ENCODE results near the gene C17orf50. TPM values are rescaled to one million over a fixed set of nuclear protein-coding genes. Genes with fewer than 3 reads are reported as not detected.

Gene C17orf50
- total RNA-seq, 1 donor from 2014 or later, result not detected

Other genes starting within 250 kb of the C17orf50 start
- gene SLFN12L, start 223.2 kb upstream of the C17orf50 start, total RNA-seq, result 0.62 TPM
- gene SLFN14, start 200.1 kb upstream of the C17orf50 start, total RNA-seq, result 0.31 TPM
- gene PEX12, start 182.3 kb upstream of the C17orf50 start, total RNA-seq, result 4.2 TPM
- 77.1 TPM for gene AP2B1, start 173.6 kb upstream of the C17orf50 start, total RNA-seq
- gene RASL10B, start 29.2 kb upstream of the C17orf50 start, total RNA-seq, result 0.62 TPM
- gene GAS2L2, start 7.6 kb upstream of the C17orf50 start, total RNA-seq, result not detected
- gene MMP28, start 34.8 kb downstream of the C17orf50 start, total RNA-seq, result 3.5 TPM
- gene TAF15, start 48.6 kb downstream of the C17orf50 start, total RNA-seq, result 94.0 TPM
- gene HEATR9, start 108.0 kb downstream of the C17orf50 start, total RNA-seq, result not detected
- 3.5 TPM for gene CCL5, start 119.5 kb downstream of the C17orf50 start, total RNA-seq
- gene RDM1, start 169.9 kb downstream of the C17orf50 start, total RNA-seq, result 1.6 TPM
- gene LYZL6, start 182.8 kb downstream of the C17orf50 start, total RNA-seq, result not detected
- not detected for gene CCL16, start 220.6 kb downstream of the C17orf50 start, total RNA-seq
- 0.92 TPM for gene CCL14, start 225.8 kb downstream of the C17orf50 start, total RNA-seq
- not detected for gene CCL15, start 240.7 kb downstream of the C17orf50 start, total RNA-seq

All from tongue (tissue), 1 donor.